ENCODE results near the gene TTLL5. TPM values are rescaled to one million over a fixed set of nuclear protein-coding genes. Genes with fewer than 3 reads are reported as not detected.

The TTLL5 gene
- total and polyA plus RNA-seq, 2 of the 4 experiments (the other 2 are of a cell fraction): 11.9 to 16.7 TPM

- no TSS peak for BruUV-seq (replicated peaks)
- intact Hi-C loops (cut with micrococcal nuclease): no loop called here
- Histone ChIP-seq H2AK5ac (ENCODE audit: low read depth, low read length) (no peak overlapping the region), H3K4me1 (ENCODE audit: control insufficient read depth, insufficient read depth, low read length) (no peaks in the 10 kb centered on the region; the same call in 1 of the 2 replicates), H3K79me1 (ENCODE audit: low read depth in 1 of 2, low read length in 2 of 2) (no peaks in the 10 kb centered on the region), H3K56ac (ENCODE audit: extremely low read depth, insufficient read depth, low read length) (no peak overlapping the region), H4K91ac (ENCODE audit: insufficient read depth, low read depth, low read length) (no peak overlapping the region), H3K27ac (ENCODE audit: insufficient read depth, low read length) (no peak overlapping the region), H3K36me3 (ENCODE audit: control insufficient read depth, insufficient read depth, low read length) (0 out of 2 replicates have a peak, but pooled peaks cover 1% of the 10 kb centered on the region), H3K27me3 (ENCODE audit: control insufficient read depth, insufficient read depth, low read length) (no peaks in the 10 kb centered on the region), H3K14ac (replicated peaks; ENCODE audit: low read depth, low read length) (no peak overlapping the region), H3K4ac (ENCODE audit: low read depth, low read length) (no peak overlapping the region), H3K4me3 (ENCODE audit: insufficient read depth, low read depth, low read length) (no peak overlapping the region), H2BK15ac (ENCODE audit: low read depth, low read length) (no peak overlapping the region), H3K9me3 (ENCODE audit: control insufficient read depth, insufficient read depth, low read length) (no peaks in the 10 kb centered on the region), H3K18ac (ENCODE audit: low read depth, low read length) (no peak overlapping the region), H2AK9ac (replicated peaks; ENCODE audit: low read depth, low read length, poor library complexity) (no peak overlapping the region), H3K23ac (ENCODE audit: low read depth, low read length) (no peak overlapping the region), H2BK5ac (ENCODE audit: low read depth, low read length, poor library complexity, severe bottlenecking) (no peak overlapping the region), H2AFZ (replicated peaks; ENCODE audit: low read length, poor library complexity) (no peak overlapping the region), H3K9me1 (ENCODE audit: insufficient read depth, low read length) (no peaks in the 10 kb centered on the region), H3K9ac (ENCODE audit: low read depth, low read length) (no peak overlapping the region), H2BK120ac (ENCODE audit: low read depth, low read length) (no peak overlapping the region), H2BK20ac (ENCODE audit: low read depth, low read length) (no peak overlapping the region), H4K5ac (ENCODE audit: low read depth, low read length) (no peak overlapping the region), H4K8ac (ENCODE audit: low read depth in 2 of 2, low read length in 2 of 2) (no peak overlapping the region), H3K4me2 (ENCODE audit: low read depth, low read length) (no peak overlapping the region), H4K20me1 (ENCODE audit: insufficient read depth, low read length) (no peaks in the 10 kb centered on the region)
- ChIA-PET POLR2A (ENCODE audit: unreplicated experiment) (interaction anchor here (0.6 kb wide), 1 partner anchor 502 kb away, joined by 3 read pairs; no protein-coding TSS in a partner anchor), CTCF (interaction anchor here (1.0 kb wide), 1 partner anchor 18 kb away, joined by 3 read pairs; no protein-coding TSS in a partner anchor)
- TF ChIP-seq MXI1 (IDR thresholded peaks at IDR 0.05; ENCODE audit: borderline replicate concordance, low read depth, low read length) (no peak), RAD21 (IDR thresholded peaks at IDR 0.05; ENCODE audit: low read length) (no peak), CHD1 (IDR thresholded peaks at IDR 0.05; ENCODE audit: low read depth, low read length) (no peak), BHLHE40 (IDR thresholded peaks at IDR 0.05; ENCODE audit: low read depth, low read length) (no peak), RFX5 (IDR thresholded peaks at IDR 0.05; ENCODE audit: low read depth, low read length) (no peak), POLR2A (IDR thresholded peaks at IDR 0.05; ENCODE audit: low read depth, low read length) (no peak), MAFK (IDR thresholded peaks at IDR 0.05; ENCODE audit: low read depth, low read length) (no peak), CEBPB (IDR thresholded peaks at IDR 0.05; ENCODE audit: low read depth, low read length) (no peak), NFE2L2 (IDR thresholded peaks at IDR 0.05; ENCODE audit: low read depth, low read length) (no peak), SMC3 (IDR thresholded peaks at IDR 0.05; ENCODE audit: low read depth, low read length) (no peak)
- TF ChIP-seq, protein P1, sequence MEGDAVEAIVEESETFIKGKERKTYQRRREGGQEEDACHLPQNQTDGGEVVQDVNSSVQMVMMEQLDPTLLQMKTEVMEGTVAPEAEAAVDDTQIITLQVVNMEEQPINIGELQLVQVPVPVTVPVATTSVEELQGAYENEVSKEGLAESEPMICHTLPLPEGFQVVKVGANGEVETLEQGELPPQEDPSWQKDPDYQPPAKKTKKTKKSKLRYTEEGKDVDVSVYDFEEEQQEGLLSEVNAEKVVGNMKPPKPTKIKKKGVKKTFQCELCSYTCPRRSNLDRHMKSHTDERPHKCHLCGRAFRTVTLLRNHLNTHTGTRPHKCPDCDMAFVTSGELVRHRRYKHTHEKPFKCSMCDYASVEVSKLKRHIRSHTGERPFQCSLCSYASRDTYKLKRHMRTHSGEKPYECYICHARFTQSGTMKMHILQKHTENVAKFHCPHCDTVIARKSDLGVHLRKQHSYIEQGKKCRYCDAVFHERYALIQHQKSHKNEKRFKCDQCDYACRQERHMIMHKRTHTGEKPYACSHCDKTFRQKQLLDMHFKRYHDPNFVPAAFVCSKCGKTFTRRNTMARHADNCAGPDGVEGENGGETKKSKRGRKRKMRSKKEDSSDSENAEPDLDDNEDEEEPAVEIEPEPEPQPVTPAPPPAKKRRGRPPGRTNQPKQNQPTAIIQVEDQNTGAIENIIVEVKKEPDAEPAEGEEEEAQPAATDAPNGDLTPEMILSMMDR (conservative IDR thresholded peaks at IDR 0.05; ENCODE audit: low read depth, low read length): no peak
- DNase-seq (no peak), ATAC-seq (ENCODE audit: low read depth) (no peak)
- dilution Hi-C loops (cut with HindIII; ENCODE audit: low sequenced_read_pairs, unreplicated experiment): no loop called here
- in situ Hi-C loops (cut with MboI; ENCODE audit: low sequenced_read_pairs): no loop called here
- 59% methylated on average over 2 of the region's 7 CpGs; no CpG with 5 or more reads in 1 of the 2 experiments for WGBS, 2 experiments (ENCODE audit: extremely low coverage in 2 of 2, insufficient read length in 1 of 2)
Observed at GRCh38 chr14:75811872-75812499, 150.9 kb downstream of the TTLL5 start.
